Measurements from ENCODE around the gene TRIM13. TPM values are rescaled to one million over a fixed set of nuclear protein-coding genes. Genes with fewer than 3 reads are reported as not detected.
"Not testable (repeated sequence)": the region's sequence is repeated elsewhere in the genome, so short reads cannot be mapped to it uniquely, and the experiment has no call there.

The TRIM13 gene
- total and polyA plus RNA-seq, 2 donors (not counting 1 experiment from before 2014, with no cell fraction given): 28.9 to 45.9 TPM

- Histone ChIP-seq H4K20me1 (ENCODE audit: control insufficient read depth, insufficient read depth, low read length, poor library complexity, severe bottlenecking) (no peaks in the 10 kb centered on the region), H3K9me3 (ENCODE audit: control extremely low read depth in 1 of 3, control insufficient read depth in 2 of 3, insufficient read depth in 1 of 3, low read length in 2 of 3) (no peaks in the 10 kb centered on the region), H3K27me3 (replicated peaks in 1 of 4; ENCODE audit: control extremely low read depth in 1 of 4, control insufficient read depth in 3 of 4, insufficient read depth in 4 of 4, low read length in 3 of 4) (no peaks in the 10 kb centered on the region), H3K27ac (ENCODE audit: low read length in 2 of 2) (no peak overlapping the region), H3K79me2 (ENCODE audit: control insufficient read depth, insufficient read depth, low read length) (peaks cover 20% of the 10 kb centered on the region), H3K4me3 (ENCODE audit: control extremely low read depth in 1 of 5, extremely low read depth in 1 of 5, insufficient read depth in 1 of 5, low read depth in 2 of 5, low read length in 4 of 5) (no peak overlapping the region), H3K4me2 (replicated peaks; ENCODE audit: low read depth, low read length, poor library complexity, severe bottlenecking) (no peak overlapping the region), H2AFZ (ENCODE audit: insufficient read depth, low read depth, low read length, poor library complexity, severe bottlenecking) (no peak overlapping the region), H3K4me1 (ENCODE audit: control insufficient read depth in 2 of 2, insufficient read depth in 2 of 2, low read length in 2 of 2) (peaks cover 4 to 5% of the 10 kb centered on the region in 2 donors), H3K36me3 (replicated peaks in 1 of 2; ENCODE audit: control extremely low read depth in 1 of 2, control insufficient read depth in 1 of 2, extremely low read depth in 1 of 2, insufficient read depth in 2 of 2, low read length in 1 of 2) (peaks cover 13 to 29% of the 10 kb centered on the region in 2 experiments), H3K9ac (ENCODE audit: low read length) (no peak overlapping the region)
- CTCF ChIA-PET: interaction anchor here (1.0 kb wide), 1 partner anchor 8 kb away, joined by 3 read pairs; no protein-coding TSS in a partner anchor
- POLR2A ChIA-PET: interaction anchor here (0.6 kb wide), 1 partner anchor 58 kb away, joined by 7 read pairs; no protein-coding TSS in a partner anchor
- intact Hi-C loops (cut with micrococcal nuclease): no loop called here
- no peak overlapping the region for H3K27ac Mint-ChIP-seq
- no peaks in the 10 kb centered on the region for H3K9me3 Mint-ChIP-seq (ENCODE audit: insufficient read depth)
- peaks cover 19% of the 10 kb centered on the region for H3K4me1 Mint-ChIP-seq
- ATAC-seq (ENCODE audit: low read depth): no peak
- no CpG with 5 or more reads among the region's 1 CpG for WGBS (ENCODE audit: insufficient coverage)
- H3K4me3 Mint-ChIP-seq: no peak overlapping the region
- no peak for TF ChIP-seq CTCF (IDR thresholded peaks at IDR 0.05)
- TF ChIP-seq EZH2 (IDR thresholded peaks at IDR 0.05; ENCODE audit: borderline replicate concordance, insufficient read depth, low read depth, low read length, poor library complexity, severe bottlenecking): no peak
- no peaks in the 10 kb centered on the region for H3K27me3 Mint-ChIP-seq
- DNase-seq: no peak
These were observed 63.9 kb downstream of the TRIM13 start for GRCh38 chr13:50060718-50061117.

- H3K27me3 ChIP-seq (replicated peaks in 1 of 4; ENCODE audit: control extremely low read depth in 1 of 4, control insufficient read depth in 3 of 4, insufficient read depth in 4 of 4, low read length in 3 of 4); H3K27ac Mint-ChIP-seq; ATAC-seq (ENCODE audit: low read depth); H4K20me1 ChIP-seq (ENCODE audit: control insufficient read depth, insufficient read depth, low read length, poor library complexity, severe bottlenecking); H3K4me3 ChIP-seq (ENCODE audit: control extremely low read depth in 1 of 5, extremely low read depth in 1 of 5, insufficient read depth in 1 of 5, low read depth in 2 of 5, low read length in 4 of 5); H3K4me1 ChIP-seq (ENCODE audit: control insufficient read depth in 2 of 2, insufficient read depth in 2 of 2, low read length in 2 of 2); CTCF ChIA-PET; H3K4me1 Mint-ChIP-seq; H3K9ac ChIP-seq (ENCODE audit: low read length); H3K9me3 ChIP-seq (ENCODE audit: control extremely low read depth in 1 of 3, control insufficient read depth in 2 of 3, insufficient read depth in 1 of 3, low read length in 2 of 3); H3K4me2 ChIP-seq (replicated peaks; ENCODE audit: low read depth, low read length, poor library complexity, severe bottlenecking); H3K27ac ChIP-seq (ENCODE audit: low read length in 2 of 2); H3K9me3 Mint-ChIP-seq (ENCODE audit: insufficient read depth); H3K4me3 Mint-ChIP-seq; H3K27me3 Mint-ChIP-seq; intact Hi-C loops (cut with micrococcal nuclease); DNase-seq; H2AFZ ChIP-seq (ENCODE audit: insufficient read depth, low read depth, low read length, poor library complexity, severe bottlenecking); POLR2A ChIA-PET: not testable (repeated sequence)
- WGBS (ENCODE audit: insufficient coverage): no CpG with 5 or more reads among the region's 7 CpGs
- Histone ChIP-seq H3K79me2 (ENCODE audit: control insufficient read depth, insufficient read depth, low read length) (peaks cover 25% of the 10 kb centered on the region), H3K36me3 (replicated peaks in 1 of 2; ENCODE audit: control extremely low read depth in 1 of 2, control insufficient read depth in 1 of 2, extremely low read depth in 1 of 2, insufficient read depth in 2 of 2, low read length in 1 of 2) (peaks cover 20 to 43% of the 10 kb centered on the region in 2 experiments)
These were observed 65.5 kb downstream of the TRIM13 start for GRCh38 chr13:50062336-50062735.
